Mesenchymal stem cell (in vitro differentiated cells and primary cell): ENCODE results near the gene MRPL49.

ENCODE experiments used
- DNase-seq: peaks from one replicate; pipeline ENCODE4 v3.0.0-alpha.2; 2013
- H2AFZ ChIP-seq: one replicate; pipeline ENCODE4 v1.6.1; 2013; ENCODE audit warnings: low read depth, mild to moderate bottlenecking, control low read depth, inconsistent platforms, low read length, moderate library complexity
- H2AK5ac ChIP-seq: 2 replicates; pipeline ENCODE4 v1.6.1; 2013; ENCODE audit warnings: low read length, moderate library complexity, mild to moderate bottlenecking, inconsistent platforms; ENCODE audit not compliant: severe bottlenecking
- H2BK120ac ChIP-seq: one replicate; pipeline ENCODE4 v1.6.1; 2013; ENCODE audit warnings: low read depth, mild to moderate bottlenecking, inconsistent platforms, low read length, moderate library complexity
- H2BK12ac ChIP-seq, 2 experiments: one replicate each; pipeline ENCODE4 v1.6.1; 2013; ENCODE audit warnings: inconsistent platforms in 2 of 2, low read length in 2 of 2, mild to moderate bottlenecking in 2 of 2, moderate library complexity in 2 of 2, control low read depth in 1 of 2
- H2BK15ac ChIP-seq: one replicate; pipeline ENCODE4 v1.6.1; 2013; ENCODE audit warnings: mild to moderate bottlenecking, low read depth, inconsistent platforms; ENCODE audit not compliant: poor library complexity, severe bottlenecking
- H2BK5ac ChIP-seq: 2 replicates; pipeline ENCODE4 v1.6.1; 2013; ENCODE audit warnings: low read depth, mild to moderate bottlenecking, low read length, control low read depth, inconsistent platforms; ENCODE audit not compliant: poor library complexity, severe bottlenecking
- H3K14ac ChIP-seq, 2 experiments: one replicate each; pipeline ENCODE4 v1.6.1; 2013; ENCODE audit warnings: inconsistent platforms in 2 of 2, low read length in 2 of 2, control low read depth in 1 of 2, mild to moderate bottlenecking in 1 of 2, moderate library complexity in 1 of 2
- H3K18ac ChIP-seq, 2 experiments: one replicate each; pipeline ENCODE4 v1.6.1; 2013; ENCODE audit warnings: inconsistent platforms in 2 of 2, low read length in 2 of 2, control low read depth in 1 of 2, low read depth in 1 of 2, mild to moderate bottlenecking in 1 of 2
- H3K23ac ChIP-seq, 2 experiments: one replicate each; pipeline ENCODE4 v1.6.1; 2013; ENCODE audit warnings: inconsistent platforms in 2 of 2, low read length in 2 of 2, mild to moderate bottlenecking in 2 of 2, moderate library complexity in 2 of 2, control low read depth in 1 of 2
- H3K27ac ChIP-seq: 2 replicates; pipeline ENCODE4 v1.5.1; 2013; ENCODE audit warnings: mild to moderate bottlenecking, moderate library complexity, low read length, control low read depth, inconsistent platforms; ENCODE audit not compliant: poor library complexity, severe bottlenecking
- H3K27me3 ChIP-seq, 2 experiments: 2 replicates each; pipeline versions ENCODE4 v1.6.1 to v1.7.0; 2013; ENCODE audit warnings: low read length in 2 of 2, mild to moderate bottlenecking in 2 of 2, moderate library complexity in 2 of 2, control low read depth in 1 of 2, inconsistent platforms in 1 of 2; ENCODE audit not compliant: control insufficient read depth in 1 of 2, insufficient read depth in 1 of 2
- H3K36me3 ChIP-seq, 2 experiments: 2 replicates each; pipeline versions ENCODE4 v1.6.1 to v1.7.0; 2013; ENCODE audit warnings: low read length in 2 of 2, control low read depth in 1 of 2, inconsistent platforms in 1 of 2, low read depth in 1 of 2, mild to moderate bottlenecking in 1 of 2; ENCODE audit not compliant: insufficient read depth in 2 of 2, control insufficient read depth in 1 of 2
- H3K4ac ChIP-seq, 2 experiments: one replicate each; pipeline ENCODE4 v1.6.1; 2013; ENCODE audit warnings: inconsistent platforms in 2 of 2, low read length in 2 of 2, mild to moderate bottlenecking in 2 of 2, moderate library complexity in 2 of 2, control low read depth in 1 of 2, low read depth in 1 of 2
- H3K4me1 ChIP-seq: 2 replicates; pipeline ENCODE4 v1.6.1; 2013; ENCODE audit warnings: low read depth, low read length, control low read depth; ENCODE audit not compliant: control insufficient read depth, insufficient read depth
- H3K4me2 ChIP-seq: 2 replicates; pipeline ENCODE4 v1.6.1; 2013; ENCODE audit warnings: low read length, mild to moderate bottlenecking, inconsistent platforms; ENCODE audit not compliant: poor library complexity, severe bottlenecking
- H3K4me3 ChIP-seq, 2 experiments: 2 replicates each; pipeline versions ENCODE4 v1.5.1 to v1.7.0; 2013; ENCODE audit warnings: low read length in 2 of 2, mild to moderate bottlenecking in 2 of 2, control low read depth in 1 of 2, low read depth in 1 of 2; ENCODE audit not compliant: insufficient read depth in 1 of 2
- H3K79me1 ChIP-seq: replicated peaks from 2 replicates; pipeline ENCODE4 v1.6.1; 2013; ENCODE audit warnings: mild to moderate bottlenecking, control low read depth, low read length, inconsistent platforms; ENCODE audit not compliant: poor library complexity, severe bottlenecking
- H3K9ac ChIP-seq: 2 replicates; pipeline ENCODE4 v1.7.0; 2013; ENCODE audit warnings: mild to moderate bottlenecking, low read length, moderate library complexity
- H3K9me3 ChIP-seq: 2 replicates; pipeline ENCODE4 v1.7.0; 2013; ENCODE audit warnings: mild to moderate bottlenecking, low read length; ENCODE audit not compliant: control insufficient read depth
- H4K8ac ChIP-seq: one replicate; pipeline ENCODE4 v1.6.1; 2013; ENCODE audit warnings: inconsistent platforms, mild to moderate bottlenecking, low read length, moderate library complexity
- H4K91ac ChIP-seq: one replicate; pipeline ENCODE4 v1.6.1; 2013; ENCODE audit warnings: mild to moderate bottlenecking, low read length, inconsistent platforms
- WGBS: methylation state at CpG from one replicate; pipeline ENCODE4 v1.1.7; 2013; ENCODE audit warnings: mixed read lengths; 5-methylcytosine and 5-hydroxymethylcytosine counted together

MRPL49 gene

GRCh38 chr11:65130631-65131416, 8.7 kb downstream of the MRPL49 start:
- Histone ChIP-seq H3K14ac (no peak overlapping the region), H3K4me1 (peaks cover 23% of the 10 kb centered on the region), H3K9me3 (no peaks in the 10 kb centered on the region), H3K18ac (no peak overlapping the region), H2BK15ac (no peak overlapping the region), H3K4ac (no peak overlapping the region), H3K27ac (no peak overlapping the region), H4K91ac (no peak overlapping the region), H4K8ac (no peak overlapping the region), H2BK12ac (no peak overlapping the region), H3K23ac (no peak overlapping the region), H3K36me3 (peaks cover 68 to 71% of the 10 kb centered on the region in 2 experiments), H2BK5ac (no peak overlapping the region), H2AFZ (no peak overlapping the region), H3K9ac (no peak overlapping the region), H3K79me1 (peaks cover 28% of the 10 kb centered on the region), H3K4me3 (no peak overlapping the region), H3K27me3 (no peaks in the 10 kb centered on the region), H2BK120ac (no peak overlapping the region), H2AK5ac (no peak overlapping the region), H3K4me2 (no peak overlapping the region)
- DNase-seq, result no peak
- 97% methylated on average over 19 of the region's 19 CpGs for WGBS

- no peak overlapping the region for H2BK15ac ChIP-seq
- no peak overlapping the region for H3K4me3 ChIP-seq
- no peak overlapping the region for H3K23ac ChIP-seq
- H2BK120ac ChIP-seq, result no peak overlapping the region
- no peak overlapping the region for H2AK5ac ChIP-seq
- H3K27ac ChIP-seq, result no peak overlapping the region
- H2BK12ac ChIP-seq, result no peak overlapping the region
- H3K36me3 ChIP-seq, result peaks cover 62 to 65% of the 10 kb centered on the region in 2 experiments
- no peak overlapping the region for H4K8ac ChIP-seq
- no peak overlapping the region for H2AFZ ChIP-seq
- H3K4me1 ChIP-seq, result peaks cover 23% of the 10 kb centered on the region
- no peak overlapping the region for H3K4me2 ChIP-seq
- no peak overlapping the region for H3K9ac ChIP-seq
- no peak overlapping the region for H4K91ac ChIP-seq
- 88% methylated on average over 3 of the region's 3 CpGs for whole genome bisulfite sequencing
- H3K79me1 ChIP-seq, result peaks cover 28% of the 10 kb centered on the region
- no peak overlapping the region for H3K4ac ChIP-seq
- H2BK5ac ChIP-seq, result no peak overlapping the region
- H3K14ac ChIP-seq, result no peak overlapping the region
- H3K18ac ChIP-seq, result no peak overlapping the region
- H3K27me3 ChIP-seq, result no peaks in the 10 kb centered on the region
- H3K9me3 ChIP-seq, result no peaks in the 10 kb centered on the region
- no peak for DNase-seq
These were observed 9.3 kb downstream of the MRPL49 start for GRCh38 chr11:65131417-65131776.

- Histone ChIP-seq H4K8ac (no peak overlapping the region), H3K4me2 (no peak overlapping the region), H2BK120ac (no peak overlapping the region), H3K23ac (no peak overlapping the region), H2AFZ (no peak overlapping the region), H3K14ac (no peak overlapping the region), H3K9ac (peak overlapping the region; percentile 30), H3K9me3 (no peaks in the 10 kb centered on the region), H3K4me3 (no peak overlapping the region), H3K27me3 (no peaks in the 10 kb centered on the region), H2BK5ac (no peak overlapping the region), H4K91ac (no peak overlapping the region), H2BK15ac (no peak overlapping the region), H2AK5ac (no peak overlapping the region), H3K27ac (no peak overlapping the region), H3K4me1 (peaks cover 23% of the 10 kb centered on the region), H3K36me3 (peaks cover 57 to 60% of the 10 kb centered on the region in 2 experiments), H3K4ac (no peak overlapping the region), H3K18ac (no peak overlapping the region), H3K79me1 (peaks cover 26% of the 10 kb centered on the region), H2BK12ac (no peak overlapping the region)
- 96% methylated on average over 5 of the region's 6 CpGs for WGBS
- no peak for DNase-seq
These were observed 9.7 kb downstream of the MRPL49 start for GRCh38 chr11:65131895-65132237.

- WGBS, result 89% methylated on average over 8 of the region's 10 CpGs
- H3K4me1 ChIP-seq, result peaks cover 23% of the 10 kb centered on the region
- H3K4me2 ChIP-seq, result no peak overlapping the region
- H2AFZ ChIP-seq, result no peak overlapping the region
- H3K27me3 ChIP-seq, result no peaks in the 10 kb centered on the region
- peaks cover 52 to 55% of the 10 kb centered on the region in 2 experiments for H3K36me3 ChIP-seq
- no peak overlapping the region for H4K8ac ChIP-seq
- H3K27ac ChIP-seq, result no peak overlapping the region
- H2BK12ac ChIP-seq, result no peak overlapping the region
- no peaks in the 10 kb centered on the region for H3K9me3 ChIP-seq
- peak overlapping the region; percentile 99 for H3K9ac ChIP-seq
- no peak overlapping the region for H3K23ac ChIP-seq
- no peak overlapping the region for H2BK5ac ChIP-seq
- DNase-seq, result no peak
- H2AK5ac ChIP-seq, result no peak overlapping the region
- no peak overlapping the region for H4K91ac ChIP-seq
- H2BK15ac ChIP-seq, result no peak overlapping the region
- H2BK120ac ChIP-seq, result no peak overlapping the region
- no peak overlapping the region for H3K14ac ChIP-seq
- no peak overlapping the region for H3K4ac ChIP-seq
- peaks cover 26% of the 10 kb centered on the region for H3K79me1 ChIP-seq
- H3K4me3 ChIP-seq, result peak overlapping the region in 1 of 2 experiments; percentile 93
- no peak overlapping the region for H3K18ac ChIP-seq
These were observed 10.3 kb downstream of the MRPL49 start for GRCh38 chr11:65132238-65132987.
